A673 (cell line): Measurements from ENCODE around the gene CTTNBP2NL.
A peak's percentile ranks its signal among the peaks of the same experiment; 100 is the strongest.

ENCODE experiments used
- CTCF ChIP-seq: fragments of 300-800, 200-600 bp; sonication (generic); conservative IDR thresholded peaks from 2 replicates; pipeline ENCODE4 v1.5.1; 2017; ENCODE audit warnings: low read depth, mild to moderate bottlenecking, antibody characterized with exemption, low read length, moderate library complexity, mixed read lengths
- EZH2 ChIP-seq: fragments of 200-600 bp; sonication (generic); IDR thresholded peaks from 2 replicates; pipeline ENCODE4 v1.6.1; 2017; ENCODE audit warnings: borderline replicate concordance, low read depth, mild to moderate bottlenecking, mixed read lengths, antibody characterized with exemption, low read length; ENCODE audit not compliant: poor library complexity, severe bottlenecking

- TF ChIP-seq CTCF: peak; percentile 99
- TF ChIP-seq EZH2: no peak
Observed at GRCh38 chr1:112369392-112370285, 26.4 kb upstream of the CTTNBP2NL start.
